Measurements from ENCODE around the gene RBM38. TPM values are rescaled to one million over a fixed set of nuclear protein-coding genes. Genes with fewer than 3 reads are reported as not detected.

RBM38 gene
- total and polyA plus RNA-seq, 2 of the 4 experiments (the other 2 are of a cell fraction), result 5.2 to 11.9 TPM

DNA sequence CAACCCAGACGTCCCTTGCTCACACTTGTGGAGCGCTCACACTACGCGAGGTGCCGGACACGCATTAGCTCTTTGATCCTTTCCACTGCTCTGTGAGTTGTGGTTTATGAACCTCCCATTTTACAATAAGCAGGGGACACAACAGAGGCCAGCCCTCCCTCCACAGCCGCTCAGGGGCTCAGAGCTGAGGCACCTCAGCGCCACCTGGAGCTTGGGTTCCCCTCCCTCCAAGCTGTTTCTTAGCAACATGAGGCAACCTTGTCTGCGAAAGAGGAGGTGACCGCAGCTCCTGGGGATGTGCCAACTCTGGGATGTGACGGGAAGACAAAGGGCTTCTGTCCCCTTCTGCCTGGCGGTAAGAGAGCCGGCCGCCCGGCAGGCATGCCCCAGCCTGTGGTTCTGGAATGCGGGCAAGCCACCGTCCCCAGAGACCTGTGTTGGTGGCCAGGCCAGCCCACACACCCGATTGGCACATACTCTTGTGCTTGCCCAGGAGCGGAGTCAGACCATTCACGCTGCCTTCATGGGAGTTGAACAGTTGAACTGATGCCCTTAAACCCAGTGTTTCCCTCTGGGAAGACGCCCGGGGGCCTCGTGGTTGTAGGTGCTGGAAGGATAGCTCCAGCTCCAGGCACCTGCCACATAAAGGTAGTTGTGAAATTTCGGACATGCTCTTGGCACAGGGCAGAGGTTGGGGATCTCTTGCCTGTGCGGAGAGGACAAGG, 44.5 kb downstream of the RBM38 start:
- H4K5ac ChIP-seq (ENCODE audit: low read depth, low read length), result no peak overlapping the region
- ChIA-PET CTCF (no interaction called here), POLR2A (ENCODE audit: unreplicated experiment) (no interaction called here)
- no peak overlapping the region for H2BK20ac ChIP-seq (ENCODE audit: low read depth, low read length)
- no peaks in the 10 kb centered on the region for H3K36me3 ChIP-seq (ENCODE audit: control insufficient read depth, insufficient read depth, low read length)
- no TSS peak for BruUV-seq (replicated peaks)
- peaks cover 5% of the 10 kb centered on the region for H3K27me3 ChIP-seq (ENCODE audit: control insufficient read depth, insufficient read depth, low read length)
- no peak overlapping the region for H4K91ac ChIP-seq (ENCODE audit: insufficient read depth, low read depth, low read length)
- no peak overlapping the region for H3K23ac ChIP-seq (ENCODE audit: low read depth, low read length)
- H3K18ac ChIP-seq (ENCODE audit: low read depth, low read length), result no peak overlapping the region
- TF ChIP-seq, protein P1, sequence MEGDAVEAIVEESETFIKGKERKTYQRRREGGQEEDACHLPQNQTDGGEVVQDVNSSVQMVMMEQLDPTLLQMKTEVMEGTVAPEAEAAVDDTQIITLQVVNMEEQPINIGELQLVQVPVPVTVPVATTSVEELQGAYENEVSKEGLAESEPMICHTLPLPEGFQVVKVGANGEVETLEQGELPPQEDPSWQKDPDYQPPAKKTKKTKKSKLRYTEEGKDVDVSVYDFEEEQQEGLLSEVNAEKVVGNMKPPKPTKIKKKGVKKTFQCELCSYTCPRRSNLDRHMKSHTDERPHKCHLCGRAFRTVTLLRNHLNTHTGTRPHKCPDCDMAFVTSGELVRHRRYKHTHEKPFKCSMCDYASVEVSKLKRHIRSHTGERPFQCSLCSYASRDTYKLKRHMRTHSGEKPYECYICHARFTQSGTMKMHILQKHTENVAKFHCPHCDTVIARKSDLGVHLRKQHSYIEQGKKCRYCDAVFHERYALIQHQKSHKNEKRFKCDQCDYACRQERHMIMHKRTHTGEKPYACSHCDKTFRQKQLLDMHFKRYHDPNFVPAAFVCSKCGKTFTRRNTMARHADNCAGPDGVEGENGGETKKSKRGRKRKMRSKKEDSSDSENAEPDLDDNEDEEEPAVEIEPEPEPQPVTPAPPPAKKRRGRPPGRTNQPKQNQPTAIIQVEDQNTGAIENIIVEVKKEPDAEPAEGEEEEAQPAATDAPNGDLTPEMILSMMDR (conservative IDR thresholded peaks at IDR 0.05; ENCODE audit: low read depth, low read length), result no peak
- TF ChIP-seq POLR2A (IDR thresholded peaks at IDR 0.05; ENCODE audit: low read depth, low read length), result no peak
- TF ChIP-seq, protein P2, sequence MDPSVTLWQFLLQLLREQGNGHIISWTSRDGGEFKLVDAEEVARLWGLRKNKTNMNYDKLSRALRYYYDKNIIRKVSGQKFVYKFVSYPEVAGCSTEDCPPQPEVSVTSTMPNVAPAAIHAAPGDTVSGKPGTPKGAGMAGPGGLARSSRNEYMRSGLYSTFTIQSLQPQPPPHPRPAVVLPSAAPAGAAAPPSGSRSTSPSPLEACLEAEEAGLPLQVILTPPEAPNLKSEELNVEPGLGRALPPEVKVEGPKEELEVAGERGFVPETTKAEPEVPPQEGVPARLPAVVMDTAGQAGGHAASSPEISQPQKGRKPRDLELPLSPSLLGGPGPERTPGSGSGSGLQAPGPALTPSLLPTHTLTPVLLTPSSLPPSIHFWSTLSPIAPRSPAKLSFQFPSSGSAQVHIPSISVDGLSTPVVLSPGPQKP (IDR thresholded peaks at IDR 0.05; ENCODE audit: borderline replicate concordance, low read depth, low read length), result no peak
- TF ChIP-seq, protein P3, sequence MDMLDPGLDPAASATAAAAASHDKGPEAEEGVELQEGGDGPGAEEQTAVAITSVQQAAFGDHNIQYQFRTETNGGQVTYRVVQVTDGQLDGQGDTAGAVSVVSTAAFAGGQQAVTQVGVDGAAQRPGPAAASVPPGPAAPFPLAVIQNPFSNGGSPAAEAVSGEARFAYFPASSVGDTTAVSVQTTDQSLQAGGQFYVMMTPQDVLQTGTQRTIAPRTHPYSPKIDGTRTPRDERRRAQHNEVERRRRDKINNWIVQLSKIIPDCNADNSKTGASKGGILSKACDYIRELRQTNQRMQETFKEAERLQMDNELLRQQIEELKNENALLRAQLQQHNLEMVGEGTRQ (IDR thresholded peaks at IDR 0.05; ENCODE audit: low read depth, low read length), result no peak
- H2BK15ac ChIP-seq (ENCODE audit: low read depth, low read length), result no peak overlapping the region
- H3K9ac ChIP-seq (ENCODE audit: low read depth, low read length), result no peak overlapping the region
- no peak overlapping the region for H2BK120ac ChIP-seq (ENCODE audit: low read depth, low read length)
- H3K79me1 ChIP-seq (ENCODE audit: low read depth in 1 of 2, low read length in 2 of 2), result no peaks in the 10 kb centered on the region
- H2BK5ac ChIP-seq (ENCODE audit: low read depth, low read length, poor library complexity, severe bottlenecking), result no peak overlapping the region
- H3K27ac ChIP-seq (ENCODE audit: insufficient read depth, low read length), result no peak overlapping the region
- DNase-seq (no peak), ATAC-seq (ENCODE audit: low read depth) (no peak; the same call in 1 of the 2 replicates)
- no peak overlapping the region for H3K56ac ChIP-seq (ENCODE audit: extremely low read depth, insufficient read depth, low read length)
- intact Hi-C loops (cut with micrococcal nuclease) (no loop called here), in situ Hi-C loops (cut with MboI; ENCODE audit: low sequenced_read_pairs) (no loop called here), dilution Hi-C loops (cut with HindIII; ENCODE audit: low sequenced_read_pairs, unreplicated experiment) (no loop called here)
- H3K14ac ChIP-seq (replicated peaks; ENCODE audit: low read depth, low read length), result no peak overlapping the region
- no peaks in the 10 kb centered on the region for H3K9me1 ChIP-seq (ENCODE audit: insufficient read depth, low read length)
- no peaks in the 10 kb centered on the region for H4K20me1 ChIP-seq (ENCODE audit: insufficient read depth, low read length)
- no peak overlapping the region for H2AK5ac ChIP-seq (ENCODE audit: low read depth, low read length)
- no peak overlapping the region for H3K4me3 ChIP-seq (ENCODE audit: insufficient read depth, low read depth, low read length)
- H4K8ac ChIP-seq (ENCODE audit: low read depth in 2 of 2, low read length in 2 of 2), result no peak overlapping the region
- H3K4me2 ChIP-seq (ENCODE audit: low read depth, low read length), result no peak overlapping the region
- no peaks in the 10 kb centered on the region for H3K4me1 ChIP-seq (ENCODE audit: control insufficient read depth, insufficient read depth, low read length)
- no peak overlapping the region for H2AK9ac ChIP-seq (replicated peaks; ENCODE audit: low read depth, low read length, poor library complexity)
- H2AFZ ChIP-seq (replicated peaks; ENCODE audit: low read length, poor library complexity), result no peak overlapping the region
- peaks cover 6% of the 10 kb centered on the region; the same call in 1 of the 2 replicates for H3K9me3 ChIP-seq (ENCODE audit: control insufficient read depth, insufficient read depth, low read length)
- no peak overlapping the region for H3K4ac ChIP-seq (ENCODE audit: low read depth, low read length)
- 32% methylated on average over 10 of the region's 25 CpGs; no CpG with 5 or more reads in 1 of the 2 experiments for WGBS, 2 experiments (ENCODE audit: extremely low coverage in 2 of 2, insufficient read length in 1 of 2)

Data from IMR-90 (cell line).